GM12874 (cell line): Measurements from ENCODE around the gene ZNF592.

Experiments used
- TF ChIP-seq, protein P1 (sequence below): IDR thresholded peaks from 2 replicates; pipeline ENCODE4 v1.5.1; 2011; ENCODE audit warnings: low read depth, mild to moderate bottlenecking, control low read depth, low read length, moderate library complexity; ENCODE audit not compliant: insufficient read depth

The ZNF592 gene

DNA sequence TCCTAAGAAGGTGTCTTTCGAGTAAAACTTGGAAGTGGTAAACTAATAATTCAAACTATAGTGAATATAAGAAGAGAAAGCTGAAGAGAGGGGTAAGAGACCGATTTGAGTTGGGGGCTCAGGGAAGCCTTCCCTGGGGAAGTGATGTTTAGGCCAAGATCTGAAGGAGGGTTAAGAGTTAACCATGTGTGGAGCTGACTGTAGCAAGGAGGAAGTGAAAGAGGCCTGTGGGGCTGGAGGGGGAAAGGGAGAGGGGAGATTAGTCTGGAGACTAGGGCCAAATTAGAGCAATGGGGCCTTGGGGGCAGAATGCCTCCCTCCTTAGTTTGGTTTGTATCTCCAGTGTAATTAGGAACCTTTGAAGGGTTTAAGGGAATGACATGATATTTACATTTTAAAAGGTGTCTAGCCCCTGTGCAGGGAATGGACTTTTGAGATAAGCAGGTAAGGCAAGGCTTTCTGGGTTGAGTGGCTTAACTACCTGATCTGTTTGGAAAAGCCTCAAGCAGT is 2.2 kb downstream of the ZNF592 start:
- TF ChIP-seq, protein P1, sequence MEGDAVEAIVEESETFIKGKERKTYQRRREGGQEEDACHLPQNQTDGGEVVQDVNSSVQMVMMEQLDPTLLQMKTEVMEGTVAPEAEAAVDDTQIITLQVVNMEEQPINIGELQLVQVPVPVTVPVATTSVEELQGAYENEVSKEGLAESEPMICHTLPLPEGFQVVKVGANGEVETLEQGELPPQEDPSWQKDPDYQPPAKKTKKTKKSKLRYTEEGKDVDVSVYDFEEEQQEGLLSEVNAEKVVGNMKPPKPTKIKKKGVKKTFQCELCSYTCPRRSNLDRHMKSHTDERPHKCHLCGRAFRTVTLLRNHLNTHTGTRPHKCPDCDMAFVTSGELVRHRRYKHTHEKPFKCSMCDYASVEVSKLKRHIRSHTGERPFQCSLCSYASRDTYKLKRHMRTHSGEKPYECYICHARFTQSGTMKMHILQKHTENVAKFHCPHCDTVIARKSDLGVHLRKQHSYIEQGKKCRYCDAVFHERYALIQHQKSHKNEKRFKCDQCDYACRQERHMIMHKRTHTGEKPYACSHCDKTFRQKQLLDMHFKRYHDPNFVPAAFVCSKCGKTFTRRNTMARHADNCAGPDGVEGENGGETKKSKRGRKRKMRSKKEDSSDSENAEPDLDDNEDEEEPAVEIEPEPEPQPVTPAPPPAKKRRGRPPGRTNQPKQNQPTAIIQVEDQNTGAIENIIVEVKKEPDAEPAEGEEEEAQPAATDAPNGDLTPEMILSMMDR: no peak

- TF ChIP-seq, protein P1: no peak
These were observed 3.8 kb downstream of the ZNF592 start for GRCh38 chr15:84752195-84752594.

GRCh38 chr15:84752700-84753099 is 4.3 kb downstream of the ZNF592 start:
- TF ChIP-seq, protein P1: no peak

GRCh38 chr15:84755736-84756527 is 7.5 kb downstream of the ZNF592 start:
- TF ChIP-seq, protein P1: no peak

DNA sequence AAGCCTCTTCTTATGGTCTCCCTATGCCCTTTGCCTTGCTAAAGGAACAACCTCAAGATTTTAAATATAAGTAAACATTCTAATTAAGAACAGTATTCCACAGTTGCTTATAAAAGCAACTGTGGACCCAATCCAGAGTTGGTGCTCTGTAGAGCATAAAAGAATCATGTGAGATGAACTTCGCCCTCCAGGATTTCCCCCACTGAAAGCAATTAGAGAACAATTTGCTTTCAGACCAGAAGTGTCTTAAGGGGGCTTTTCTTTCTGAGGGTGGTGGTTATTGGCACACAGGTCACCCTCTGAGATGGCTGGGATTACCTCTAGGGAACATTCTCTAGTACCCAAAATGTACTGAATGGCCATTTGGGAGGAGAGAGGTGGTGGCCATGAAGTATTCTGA is 10.6 kb downstream of the ZNF592 start:
- TF ChIP-seq, protein P1: no peak

GRCh38 chr15:84760219-84760618 is 11.8 kb downstream of the ZNF592 start:
- TF ChIP-seq, protein P1: no peak

GRCh38 chr15:84761607-84762131 is 13.3 kb downstream of the ZNF592 start:
- TF ChIP-seq, protein P1: no peak
